HG03159 (cell line): ENCODE measurements around the gene WTAP.
A peak's percentile ranks its signal among the peaks of the same experiment; 100 is the strongest.
"Not testable (repeated sequence)": the region's sequence is repeated elsewhere in the genome, so short reads cannot be mapped to it uniquely, and the experiment has no call there.

Experiments
- ATAC-seq: cut with Tn5 transposase; IDR thresholded peaks from one replicate; pipeline ENCODE4 v1.9.1; 2021; ENCODE audit warnings: mild to moderate bottlenecking, moderate library complexity; ENCODE audit not compliant: unreplicated experiment

WTAP gene

DNA sequence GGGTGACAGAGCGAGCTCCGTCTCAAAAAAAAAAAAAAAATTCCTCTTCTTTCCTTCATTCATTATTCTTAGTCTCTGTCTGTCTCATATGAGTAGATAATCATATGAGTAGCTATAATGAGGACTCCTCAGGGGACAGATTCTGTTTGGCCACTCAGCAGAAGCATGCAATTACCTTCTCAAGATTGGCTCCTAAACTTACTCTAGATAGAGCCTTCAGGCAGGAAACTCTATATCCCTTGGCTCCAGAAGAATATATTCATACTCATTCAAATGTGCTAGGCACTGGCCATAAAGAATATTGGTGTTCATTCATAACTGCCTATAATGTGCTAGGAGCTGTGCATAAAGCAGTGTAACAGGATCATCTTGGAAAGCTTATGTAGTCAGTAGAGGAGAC lies 32.3 kb downstream of the WTAP start:
- no peak for ATAC-seq

DNA sequence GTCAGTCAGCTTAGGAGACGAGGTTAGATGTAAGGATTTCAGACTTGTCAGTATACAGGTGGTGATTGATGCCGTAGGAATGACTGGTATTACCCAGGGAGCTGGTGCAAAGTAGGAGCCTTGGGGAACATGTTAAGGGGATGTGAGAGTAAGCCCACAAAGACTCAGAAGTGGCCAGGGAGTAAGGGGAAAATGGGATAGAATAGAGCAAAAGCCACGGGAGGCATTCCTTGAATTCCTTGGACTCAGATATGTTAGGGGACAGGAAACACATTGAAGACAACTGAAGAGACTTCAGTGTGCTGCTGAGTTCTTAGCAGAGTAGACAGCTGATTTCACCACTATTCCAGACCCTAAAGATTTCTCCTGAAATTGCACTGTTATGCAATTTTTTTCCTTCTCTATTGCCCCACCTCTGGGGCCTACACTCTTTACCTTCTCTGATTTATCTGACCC lies 33.3 kb downstream of the WTAP start:
- no peak for ATAC-seq

DNA sequence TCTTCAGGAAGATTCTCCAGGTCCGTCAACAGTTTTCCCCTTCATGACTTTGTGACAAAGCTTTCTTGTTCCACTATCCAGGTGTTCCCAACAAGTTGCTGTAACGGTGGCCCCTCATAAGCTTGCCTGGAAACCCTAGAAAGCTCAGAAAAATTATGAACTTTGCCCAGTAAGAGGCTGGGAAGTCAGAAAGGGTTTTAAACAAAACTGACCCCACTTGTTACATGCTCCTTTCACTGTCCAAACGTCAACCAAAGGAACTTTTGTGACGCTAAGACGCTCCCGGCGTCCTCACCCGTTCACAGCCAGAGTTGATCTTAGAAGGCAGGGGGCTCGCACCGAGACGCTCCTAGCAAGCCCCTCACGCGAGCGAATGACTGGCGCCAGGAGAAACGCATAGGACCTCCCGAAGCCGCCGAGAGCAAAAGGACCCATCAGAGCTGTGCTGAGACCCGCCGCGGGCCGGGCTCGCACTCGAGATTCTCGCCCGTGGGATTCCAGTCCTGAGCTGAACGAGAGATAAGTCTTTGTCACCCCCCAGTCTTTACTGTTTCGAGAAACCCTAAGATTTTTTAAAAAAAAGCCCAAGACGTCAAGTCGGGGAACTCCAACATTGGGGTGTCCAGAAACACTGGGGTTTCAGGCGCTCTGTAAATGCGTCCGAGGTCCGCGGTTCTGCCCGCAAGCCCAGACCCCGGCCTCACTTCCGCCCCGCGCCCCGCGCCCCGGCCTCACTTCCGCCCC lies 34.0 kb downstream of the WTAP start:
- ATAC-seq = no peak

DNA sequence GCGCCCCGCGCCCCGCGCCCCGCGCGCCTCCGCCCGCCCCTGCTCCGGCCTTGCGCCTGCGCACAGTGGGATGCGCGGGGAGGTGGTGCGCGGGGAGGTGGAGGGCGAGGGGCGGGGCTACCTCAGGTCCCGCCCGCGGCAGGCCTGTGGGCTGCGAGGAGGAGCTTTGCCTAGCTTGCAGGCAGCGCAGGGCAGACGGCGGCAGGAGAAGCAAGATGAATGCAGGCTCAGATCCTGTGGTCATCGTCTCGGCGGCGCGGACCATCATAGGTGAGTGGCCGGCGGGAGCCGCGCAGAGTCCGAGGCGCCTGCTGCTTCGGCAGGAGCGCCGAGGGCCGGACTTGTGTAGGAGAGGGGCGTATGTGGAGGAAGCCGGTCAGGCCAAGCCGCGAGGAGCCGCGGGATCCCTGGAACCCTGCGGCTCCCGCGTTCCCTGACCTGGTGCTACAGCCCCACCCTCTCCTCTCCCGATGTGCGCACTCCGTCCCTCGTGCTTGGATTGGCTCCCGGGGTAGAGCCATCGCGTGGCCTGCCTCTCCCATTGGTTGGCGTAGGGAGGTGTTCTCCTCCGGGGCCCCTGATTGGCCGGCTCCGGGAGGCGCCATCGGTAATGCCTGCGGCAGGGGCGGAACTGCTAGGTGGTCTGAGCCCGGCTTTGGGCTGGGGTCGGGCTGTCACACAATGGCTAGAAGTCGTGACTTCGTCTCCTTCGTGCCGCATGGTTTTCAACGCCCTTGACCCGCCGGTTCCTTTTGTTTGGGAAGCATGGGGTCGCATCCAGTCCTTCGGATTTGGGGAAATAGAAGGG lies 34.8 kb downstream of the WTAP start, which contains the start of gene ACAT2:
ACAT2 (plus strand) TSS at position 173 of the 808 bp plus-strand sequence; CDS start at position 216, 43 bp downstream.
- peak; percentile 98 for ATAC-seq

- ATAC-seq = no peak
These were observed 35.5 kb downstream of the WTAP start for GRCh38 chr6:159762681-159763293.

- no peak for ATAC-seq
These were observed 39.6 kb downstream of the WTAP start for GRCh38 chr6:159766906-159767305.

DNA sequence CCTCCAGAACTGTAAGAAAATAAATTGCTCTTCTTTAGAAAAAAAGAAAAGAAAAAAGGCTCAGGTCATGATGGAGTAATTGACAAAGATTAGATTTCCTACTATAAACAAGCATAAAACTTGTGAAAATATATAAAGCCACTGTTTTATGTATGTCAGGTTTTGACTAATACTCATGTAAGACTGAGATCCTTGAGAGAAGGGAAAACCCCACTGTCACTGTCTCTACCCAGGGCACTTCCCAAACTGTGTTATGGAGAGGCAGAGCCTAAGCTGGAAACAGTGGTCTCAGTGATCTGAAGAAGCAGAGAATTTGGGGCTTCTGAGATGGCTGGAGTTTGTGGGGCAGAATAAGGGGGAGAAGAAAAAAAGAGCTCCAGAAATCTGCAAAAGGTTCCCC lies 42.2 kb downstream of the WTAP start:
- no peak for ATAC-seq

DNA sequence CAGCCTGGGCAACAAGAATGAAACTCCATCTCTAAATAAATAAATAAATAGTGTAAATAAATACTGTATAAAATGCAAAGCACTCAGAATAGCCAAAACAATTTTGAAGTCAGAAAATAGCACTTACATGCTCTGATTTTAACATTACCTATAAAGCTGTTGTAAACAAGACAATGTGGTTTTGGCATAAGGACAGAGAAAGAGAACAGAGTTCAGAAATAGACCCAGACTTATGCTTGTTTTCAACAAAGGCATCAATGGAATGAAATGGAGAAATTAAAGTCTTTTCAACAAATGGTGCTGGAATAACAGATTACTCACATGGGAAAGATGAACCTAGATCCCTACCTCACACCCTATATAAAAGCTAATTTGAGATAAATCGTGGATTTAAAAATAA lies 44.9 kb downstream of the WTAP start:
- ATAC-seq = no peak

GRCh38 chr6:159777240-159777904 lies 50.1 kb downstream of the WTAP start:
- no peak for ATAC-seq

GRCh38 chr6:159778131-159778530 lies 50.8 kb downstream of the WTAP start:
- no peak for ATAC-seq

DNA sequence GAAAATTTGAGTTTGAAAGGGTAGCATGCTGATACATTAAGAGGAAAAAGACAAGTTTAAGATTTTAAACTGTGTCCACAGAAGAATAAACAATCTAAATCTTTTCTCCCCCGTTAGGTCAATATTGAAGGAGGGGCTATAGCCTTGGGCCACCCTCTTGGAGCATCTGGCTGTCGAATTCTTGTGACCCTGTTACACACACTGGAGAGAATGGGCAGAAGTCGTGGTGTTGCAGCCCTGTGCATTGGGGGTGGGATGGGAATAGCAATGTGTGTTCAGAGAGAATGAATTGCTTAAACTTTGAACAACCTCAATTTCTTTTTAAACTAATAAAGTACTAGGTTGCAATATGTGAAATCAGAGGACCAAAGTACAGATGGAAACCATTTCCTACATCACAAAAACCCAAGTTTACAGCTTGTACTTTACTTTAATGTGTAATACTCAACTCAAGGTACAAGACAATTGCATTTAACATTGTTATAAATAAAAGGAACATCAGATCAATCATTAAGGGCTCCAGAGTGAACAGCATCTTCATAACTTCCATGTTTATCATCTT lies 51.3 kb downstream of the WTAP start:
- ATAC-seq = no peak

DNA sequence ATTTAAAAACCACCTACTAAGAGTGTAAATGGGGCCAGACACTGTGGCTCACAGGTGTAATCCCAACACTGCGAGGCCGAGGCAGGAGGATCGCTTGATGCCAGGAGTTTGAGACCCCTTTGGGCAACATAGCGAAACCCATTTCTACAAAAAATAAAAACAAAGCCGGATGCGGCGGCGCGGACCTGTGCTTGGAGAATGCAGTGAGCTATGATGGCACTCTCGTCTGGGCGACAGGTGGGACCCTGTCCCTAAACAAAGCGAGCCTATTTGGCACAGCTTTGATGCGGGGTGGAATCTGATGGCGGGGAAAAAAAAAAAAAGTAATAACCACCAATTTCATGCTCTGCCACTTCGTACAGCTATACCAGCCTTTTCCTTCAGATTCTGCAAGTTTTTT lies 61.0 kb downstream of the WTAP start:
- no peak for ATAC-seq

DNA sequence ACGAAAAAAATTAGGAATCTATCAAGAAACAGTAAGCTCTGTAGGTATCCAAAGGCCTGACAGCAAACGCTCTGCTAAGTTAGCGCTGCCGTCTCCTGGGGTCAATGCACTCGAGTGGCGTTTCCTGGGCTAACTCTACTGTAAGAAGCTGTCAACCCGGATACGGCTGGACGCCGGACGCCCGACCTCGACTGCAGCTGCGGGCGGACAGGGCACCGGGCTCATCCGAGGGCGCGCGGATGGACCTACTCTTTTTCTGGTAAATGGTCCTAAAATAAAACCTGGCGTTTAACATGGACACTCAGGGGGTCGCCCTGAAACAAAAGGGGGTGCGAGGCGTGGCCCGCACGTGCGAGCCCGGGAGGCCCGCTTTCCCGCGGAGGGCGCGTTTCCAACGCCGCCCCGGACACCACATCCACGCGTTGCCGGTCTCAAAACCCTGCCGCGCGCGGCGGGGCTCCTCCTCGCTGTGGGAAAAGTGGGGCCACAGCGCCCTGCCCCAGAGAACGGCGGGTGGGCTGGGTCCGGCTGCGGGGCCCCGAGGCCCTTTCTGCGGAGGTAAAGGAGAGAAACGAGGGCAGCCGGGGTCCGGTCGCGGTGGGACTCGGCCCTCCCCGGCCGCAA lies 61.6 kb downstream of the WTAP start:
- peak; percentile 2 for ATAC-seq

DNA sequence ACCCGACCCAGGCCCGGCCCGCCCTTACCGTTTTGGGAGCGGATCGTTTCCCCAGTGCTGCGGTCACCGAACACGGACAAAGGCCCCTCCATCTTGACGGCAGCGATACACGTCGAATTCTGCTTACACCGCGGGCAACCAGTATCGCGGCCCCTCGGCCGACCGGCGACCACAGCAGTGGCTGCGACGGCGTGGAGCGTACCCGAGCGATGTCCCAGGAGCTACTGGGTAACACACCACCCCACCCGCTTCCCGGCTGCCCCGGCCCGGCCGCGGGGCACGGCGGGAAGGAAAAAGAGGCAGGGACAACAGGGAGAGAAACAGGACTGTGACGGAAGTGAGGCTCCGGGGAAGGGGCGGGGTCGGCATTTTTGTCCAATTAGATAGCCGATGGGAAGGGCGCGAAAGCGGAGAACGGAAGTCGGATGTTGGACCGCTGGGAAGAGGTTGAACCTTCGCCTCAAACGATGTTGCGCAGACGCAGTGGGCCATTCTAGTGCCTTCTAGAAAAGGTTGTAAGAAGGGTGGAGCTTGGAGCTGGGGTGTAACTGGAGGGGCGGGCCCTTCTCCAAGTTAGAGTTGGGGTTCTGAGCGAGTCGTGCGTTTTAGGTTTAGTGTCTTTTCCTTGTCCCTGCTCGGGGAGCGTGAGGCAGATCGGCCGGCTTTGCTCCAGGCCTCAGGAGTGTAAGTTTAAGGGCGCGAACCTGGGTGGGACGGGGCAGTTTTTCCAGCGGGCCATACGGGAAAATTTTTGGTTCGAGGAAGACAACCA lies 62.3 kb downstream of the WTAP start, which contains the start of gene TCP1:
TCP1 (minus strand) TSS at position 226 of the 772 bp plus-strand sequence; CDS start at position 92, 134 bp downstream.
- ATAC-seq = peak; percentile 67

GRCh38 chr6:159790149-159790955 lies 63.0 kb downstream of the WTAP start, which contains the start of gene MRPL18:
TSS of gene MRPL18 (plus strand) at chr6:159790467. CDS start at chr6:159790588, 121 bp downstream.
- peak; percentile 84 for ATAC-seq

DNA sequence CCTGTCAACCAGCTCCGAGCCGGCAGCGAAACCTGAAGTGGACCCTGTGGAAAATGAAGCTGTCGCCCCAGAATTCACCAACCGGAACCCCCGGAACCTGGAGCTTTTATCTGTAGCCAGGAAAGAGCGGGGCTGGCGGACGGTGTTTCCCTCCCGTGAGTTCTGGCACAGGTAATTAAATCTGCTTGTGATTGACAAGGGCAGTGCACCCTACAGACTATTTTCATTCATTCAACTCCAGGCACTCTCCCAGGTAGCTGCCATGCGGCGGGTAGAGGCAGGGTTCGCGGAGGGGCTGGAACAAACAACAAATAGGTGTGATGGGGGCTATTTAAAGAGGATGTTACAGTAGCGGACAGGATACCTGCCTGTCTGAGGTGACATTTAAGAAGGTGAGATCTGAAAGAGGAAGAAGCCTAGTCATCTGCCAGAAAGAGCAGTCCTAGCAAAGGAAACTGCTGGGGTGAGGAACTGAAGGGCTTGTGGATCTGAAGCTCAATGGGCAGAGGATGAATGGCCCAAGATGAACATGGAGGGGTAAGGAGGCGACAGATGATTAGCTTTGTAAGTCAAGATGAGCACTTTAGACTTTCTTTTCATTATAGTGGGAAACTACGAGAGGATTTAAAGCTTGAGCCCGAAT lies 63.8 kb downstream of the WTAP start:
- no peak for ATAC-seq

GRCh38 chr6:159794976-159795375 lies 67.7 kb downstream of the WTAP start:
- ATAC-seq = not testable (repeated sequence)

- no peak for ATAC-seq
These were observed 70.2 kb downstream of the WTAP start for GRCh38 chr6:159797554-159797953.
